CD14-positive monocyte (primary cell): ENCODE measurements around the gene ZDHHC14. TPM values are rescaled to one million over a fixed set of nuclear protein-coding genes. Genes with fewer than 3 reads are reported as not detected.

Experiments
- DNase-seq, 3 donors: peaks; one replicate each; pipeline ENCODE4 v3.0.0-alpha.2; 2011 to 2022
- H2AFZ ChIP-seq: 2 replicates; pipeline ENCODE4 v1.6.0; 2012; ENCODE audit warnings: mild to moderate bottlenecking, low read depth, low read length, inconsistent platforms; ENCODE audit not compliant: insufficient read depth, poor library complexity, severe bottlenecking
- H3K27ac ChIP-seq, 2 donors: 1 replicate in 1 of 2; 2 replicates in 1 of 2; pipeline ENCODE4 v1.5.1; 2012 to 2013; ENCODE audit warnings: low read length in 2 of 2, control low read depth in 1 of 2, inconsistent platforms in 1 of 2, low read depth in 1 of 2, mild to moderate bottlenecking in 1 of 2
- H3K27me3 ChIP-seq, 2 donors: one replicate each; pipeline versions ENCODE4 v1.6.0 to v1.6.1; 2011 to 2013; ENCODE audit warnings: low read length in 2 of 2; ENCODE audit not compliant: control insufficient read depth in 2 of 2, insufficient read depth in 2 of 2
- H3K36me3 ChIP-seq, 2 donors: replicated peaks in 1 of 2; 1 replicate in 1 of 2; 2 replicates in 1 of 2; pipeline versions ENCODE4 v1.5.1 to v1.6.1; 2012 to 2013; ENCODE audit warnings: low read length in 2 of 2, control low read depth in 1 of 2, inconsistent platforms in 1 of 2, mild to moderate bottlenecking in 1 of 2; ENCODE audit not compliant: insufficient read depth in 2 of 2, control insufficient read depth in 1 of 2
- H3K4me1 ChIP-seq, 2 donors: 1 replicate in 1 of 2; 2 replicates in 1 of 2; pipeline versions ENCODE4 v1.5.1 to v1.6.1; 2012 to 2013; ENCODE audit warnings: low read length in 2 of 2, control low read depth in 1 of 2, inconsistent platforms in 1 of 2, mild to moderate bottlenecking in 1 of 2, moderate library complexity in 1 of 2; ENCODE audit not compliant: insufficient read depth in 2 of 2, control insufficient read depth in 1 of 2
- H3K4me2 ChIP-seq: replicated peaks from 2 replicates; pipeline ENCODE3; 2012; ENCODE audit warnings: low read length, moderate library complexity, mild to moderate bottlenecking; ENCODE audit not compliant: poor library complexity, severe bottlenecking; ENCODE audit errors: extremely low read depth
- H3K4me3 ChIP-seq, 3 experiments: fragments of 200-600 bp in 1 of 3; sonication (generic) in 1 of 3; replicated peaks in 1 of 3; 1 replicate in 2 of 3; 2 replicates in 1 of 3; pipeline ENCODE4 v1.5.1; 2011 to 2013; ENCODE audit warnings: low read length in 3 of 3, mild to moderate bottlenecking in 3 of 3, control low read depth in 2 of 3, low read depth in 2 of 3, inconsistent platforms in 1 of 3, moderate library complexity in 1 of 3
- H3K79me2 ChIP-seq: 2 replicates; pipeline ENCODE4 v1.6.0; 2012; ENCODE audit warnings: mild to moderate bottlenecking, control low read depth, inconsistent platforms, low read length, moderate library complexity; ENCODE audit not compliant: insufficient read depth
- H3K9ac ChIP-seq: 2 replicates; pipeline ENCODE4 v1.6.0; 2017; ENCODE audit warnings: low read length, mild to moderate bottlenecking; ENCODE audit not compliant: insufficient read depth, poor library complexity, severe bottlenecking
- H3K9me3 ChIP-seq, 2 donors: replicated peaks in 1 of 2; 1 replicate in 1 of 2; 2 replicates in 1 of 2; pipeline versions ENCODE4 v1.5.1 to v1.6.1; 2012 to 2013; ENCODE audit warnings: low read length in 2 of 2, control low read depth in 1 of 2; ENCODE audit not compliant: control insufficient read depth in 1 of 2, insufficient read depth in 1 of 2
- H4K20me1 ChIP-seq: 2 replicates; pipeline ENCODE4 v1.6.0; 2012; ENCODE audit warnings: mild to moderate bottlenecking, low read length, control low read depth, moderate library complexity; ENCODE audit not compliant: insufficient read depth
- H3K27ac Mint-ChIP-seq, 7 donors: one replicate each; pipeline ENCODE4 v1.8.0; 2020; ENCODE audit warnings: mild to moderate bottlenecking in 7 of 7, mixed read lengths in 7 of 7, moderate library complexity in 6 of 7, inconsistent platforms in 2 of 7
- H3K27me3 Mint-ChIP-seq, 3 donors: one replicate each; pipeline ENCODE4 v1.8.0; 2021 to 2022; ENCODE audit warnings: low read depth in 3 of 3, mild to moderate bottlenecking in 3 of 3, mixed read lengths in 3 of 3, moderate library complexity in 3 of 3, inconsistent platforms in 1 of 3
- H3K36me3 Mint-ChIP-seq, 2 donors: one replicate each; pipeline ENCODE4 v1.8.0; 2020; ENCODE audit warnings: mixed read lengths in 2 of 2, inconsistent platforms in 1 of 2, mild to moderate bottlenecking in 1 of 2
- H3K4me1 Mint-ChIP-seq: one replicate; pipeline ENCODE4 v1.8.0; 2020; ENCODE audit warnings: mild to moderate bottlenecking, mixed read lengths
- H3K4me3 Mint-ChIP-seq, 2 donors: one replicate each; pipeline ENCODE4 v1.8.0; 2020; ENCODE audit warnings: mild to moderate bottlenecking in 2 of 2, mixed read lengths in 2 of 2, moderate library complexity in 1 of 2
- H3K9me3 Mint-ChIP-seq, 7 donors: one replicate each; pipeline ENCODE4 v1.8.0; 2020 to 2022; ENCODE audit warnings: mixed read lengths in 7 of 7, mild to moderate bottlenecking in 6 of 7, moderate library complexity in 6 of 7, inconsistent platforms in 2 of 7
- WGBS: methylation state at CpG from one replicate; pipeline ENCODE4 v1.1.5; 2013; ENCODE audit warnings: missing lambda C conversion rate; ENCODE audit not compliant: insufficient coverage; 5-methylcytosine and 5-hydroxymethylcytosine counted together
- intact Hi-C, 2 donors: fragments of 100-400 bp; cut with micrococcal nuclease; formaldehyde crosslinking; loops; one replicate each; pipeline versions ENCODE4 v1.15.0 to v1.15.1; 2023
- polyA plus RNA-seq, 3 donors: library from polyadenylated mRNA; depleted of rRNA in 1 of 3; unstranded in 2 of 3; stranded (reverse) in 1 of 3; fragments of 300-500 nt in 2 of 3; fragments of >200 nt in 1 of 3; fragmentation: Illumina TruSeq in 2 of 3; gene quantifications; 1 replicate in 2 of 3; 2 replicates in 1 of 3; pipeline ENCODE4 v1.2.3, GENCODE V29; 2012 to 2021
- TF ChIP-seq, protein P1 (sequence below): fragments of 200-600 bp; IDR thresholded peaks from one replicate; pipeline ENCODE4 v1.8.0; 2022; ENCODE audit warnings: antibody characterized with exemption, mild to moderate bottlenecking

The ZDHHC14 gene
- polyA plus RNA-seq, 3 donors, result 0.30 to 1.7 (median 0.93) TPM

DNA sequence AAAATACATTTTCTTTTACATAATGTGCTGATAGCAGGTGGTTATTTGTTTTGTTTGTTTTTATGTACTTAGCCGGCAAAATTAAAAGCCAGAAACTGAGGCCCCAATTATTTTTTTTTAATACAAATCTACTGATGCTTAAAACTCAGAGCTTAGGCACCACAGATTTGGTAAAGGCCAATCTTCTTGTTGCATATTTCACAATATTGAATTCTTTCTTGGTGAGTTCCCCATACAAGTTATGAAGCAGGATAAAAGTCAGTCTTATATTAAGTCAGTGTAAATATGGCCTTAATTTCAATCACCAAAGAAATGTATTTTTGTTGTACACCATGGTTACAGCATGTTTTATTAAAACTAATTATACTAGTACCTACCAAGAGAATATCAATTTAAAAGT lies 16.3 kb upstream of the ZDHHC14 start:
- Mint-ChIP-seq H3K27ac (no peak overlapping the region), H3K9me3 (peaks cover 0 to 2% (median 0%) of the 10 kb centered on the region in 7 donors), H3K27me3 (peaks cover 0 to 3% (median 2%) of the 10 kb centered on the region in 3 donors), H3K4me1 (peaks cover 12% of the 10 kb centered on the region), H3K36me3 (no peaks in the 10 kb centered on the region), H3K4me3 (no peak overlapping the region)
- TF ChIP-seq, protein P1, sequence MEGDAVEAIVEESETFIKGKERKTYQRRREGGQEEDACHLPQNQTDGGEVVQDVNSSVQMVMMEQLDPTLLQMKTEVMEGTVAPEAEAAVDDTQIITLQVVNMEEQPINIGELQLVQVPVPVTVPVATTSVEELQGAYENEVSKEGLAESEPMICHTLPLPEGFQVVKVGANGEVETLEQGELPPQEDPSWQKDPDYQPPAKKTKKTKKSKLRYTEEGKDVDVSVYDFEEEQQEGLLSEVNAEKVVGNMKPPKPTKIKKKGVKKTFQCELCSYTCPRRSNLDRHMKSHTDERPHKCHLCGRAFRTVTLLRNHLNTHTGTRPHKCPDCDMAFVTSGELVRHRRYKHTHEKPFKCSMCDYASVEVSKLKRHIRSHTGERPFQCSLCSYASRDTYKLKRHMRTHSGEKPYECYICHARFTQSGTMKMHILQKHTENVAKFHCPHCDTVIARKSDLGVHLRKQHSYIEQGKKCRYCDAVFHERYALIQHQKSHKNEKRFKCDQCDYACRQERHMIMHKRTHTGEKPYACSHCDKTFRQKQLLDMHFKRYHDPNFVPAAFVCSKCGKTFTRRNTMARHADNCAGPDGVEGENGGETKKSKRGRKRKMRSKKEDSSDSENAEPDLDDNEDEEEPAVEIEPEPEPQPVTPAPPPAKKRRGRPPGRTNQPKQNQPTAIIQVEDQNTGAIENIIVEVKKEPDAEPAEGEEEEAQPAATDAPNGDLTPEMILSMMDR, result no peak
- no peaks in the 10 kb centered on the region for H3K27me3 ChIP-seq
- H3K79me2 ChIP-seq, result no peaks in the 10 kb centered on the region
- no peaks in the 10 kb centered on the region for H3K9me3 ChIP-seq
- no peak overlapping the region for H3K4me2 ChIP-seq
- H3K4me1 ChIP-seq, result peaks cover 7 to 8% of the 10 kb centered on the region in 2 donors
- no CpG with 5 or more reads among the region's 1 CpG for WGBS
- no peak for DNase-seq
- no peak overlapping the region for H3K27ac ChIP-seq
- H3K9ac ChIP-seq, result no peak overlapping the region
- no peak overlapping the region for H3K4me3 ChIP-seq
- no peaks in the 10 kb centered on the region for H4K20me1 ChIP-seq
- H2AFZ ChIP-seq, result no peak overlapping the region
- intact Hi-C loops, result no loop called here
- H3K36me3 ChIP-seq, result no peaks in the 10 kb centered on the region

DNA sequence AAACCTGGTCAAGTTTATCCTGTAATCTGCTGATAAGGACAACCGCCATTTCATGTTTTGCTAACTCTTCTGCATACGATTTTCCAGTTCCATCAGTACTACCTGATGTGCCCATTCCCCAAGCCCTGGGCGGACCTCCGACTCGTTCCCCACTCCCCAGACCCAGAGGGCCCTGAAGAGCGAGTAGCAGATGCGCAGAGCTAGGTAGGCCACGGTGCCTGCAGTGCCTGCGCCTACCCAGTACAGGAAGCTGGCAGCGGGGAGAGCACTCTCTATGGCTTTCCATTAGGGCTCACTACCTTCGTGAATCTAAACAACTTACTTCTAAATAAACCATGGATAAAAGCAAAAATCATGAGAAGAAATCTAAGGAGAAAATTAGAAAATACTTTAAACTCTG lies 14.3 kb upstream of the ZDHHC14 start:
- Histone ChIP-seq H3K4me1 (peaks cover 8 to 11% of the 10 kb centered on the region in 2 donors), H4K20me1 (no peaks in the 10 kb centered on the region), H3K9me3 (no peaks in the 10 kb centered on the region), H3K27ac (no peak overlapping the region), H3K79me2 (no peaks in the 10 kb centered on the region), H3K4me3 (no peak overlapping the region), H3K36me3 (no peaks in the 10 kb centered on the region), H3K9ac (no peak overlapping the region), H2AFZ (no peak overlapping the region), H3K27me3 (no peaks in the 10 kb centered on the region), H3K4me2 (no peak overlapping the region)
- no peak for DNase-seq
- Mint-ChIP-seq H3K27ac (no peak overlapping the region), H3K4me1 (peaks cover 15% of the 10 kb centered on the region), H3K9me3 (peaks cover 0 to 2% (median 0%) of the 10 kb centered on the region in 7 donors), H3K27me3 (peaks cover 5 to 7% (median 7%) of the 10 kb centered on the region in 3 donors), H3K4me3 (no peak overlapping the region), H3K36me3 (no peaks in the 10 kb centered on the region)
- intact Hi-C loops, result no loop called here
- TF ChIP-seq, protein P1, result no peak
- 99% methylated on average over 9 of the region's 11 CpGs for WGBS
